Ovary (tissue), 3 donors: ENCODE measurements around the gene MAP3K19.

ENCODE experiments used
- CTCF ChIP-seq, 3 donors: fragments of 450-650 bp in 2 of 3; fragments of 200-600 bp in 1 of 3; IDR thresholded peaks; one replicate each; pipeline versions ENCODE4 v1.5.1 to v1.8.0; 2016 to 2022; ENCODE audit warnings: antibody characterized with exemption in 3 of 3, mild to moderate bottlenecking in 1 of 3
- EP300 ChIP-seq: sonication (generic); formaldehyde crosslinking; IDR thresholded peaks from one replicate; pipeline ENCODE4 v1.6.1; 2017; ENCODE audit warnings: antibody characterized with exemption
- POLR2A ChIP-seq: fragments of 450-650 bp; IDR thresholded peaks from one replicate; pipeline ENCODE4 v1.6.1; 2017; ENCODE audit warnings: antibody characterized with exemption, mild to moderate bottlenecking, moderate library complexity
- donor health status: DM: no; HTN: no; CAD: no.

- TF ChIP-seq CTCF (IDR thresholded peaks at IDR 0.05) (no peak), EP300 (no peak), POLR2A (no peak)
Observed at GRCh38 chr2:134979221-134979620, 68.0 kb downstream of the MAP3K19 start.
